Endothelial cell of umbilical vein (primary cell): Measurements from ENCODE around the gene UBE2E1. TPM values are rescaled to one million over a fixed set of nuclear protein-coding genes. Genes with fewer than 3 reads are reported as not detected.

Experiments used
- BruUV-seq: library from RNA; stranded (reverse); fragments of 400-500 nt; replicated peaks from 2 replicates; lab custom pipeline; 2021; lab: Mats Ljungman, UMichigan
- CTCF ChIA-PET: fragments of 300-600, 350-600 bp; sonication (Branson Sonifier 250); formaldehyde crosslinking; loops from one replicate; lab custom pipeline; 2021; ENCODE audit warnings: antibody characterized with exemption, inconsistent platforms; lab: Charles Lee
- POLR2A ChIA-PET: fragments of 300-600, 350-600 bp; sonication (Branson Sonifier 250); formaldehyde crosslinking; loops from one replicate; lab custom pipeline; 2021; ENCODE audit warnings: antibody characterized with exemption, inconsistent platforms; lab: Charles Lee
- DNase-seq: peaks from one replicate; pipeline ENCODE4 v3.0.0-alpha.2; 2011; ENCODE audit warnings: low read depth, low spot score
- FAIRE-seq: peaks from 2 replicates; lab custom pipeline; 2011; peaks lifted over from hg19 to GRCh38; lab: Jason Lieb, UNC
- H2AFZ ChIP-seq: 2 replicates; pipeline ENCODE4 v1.6.0; 2012; ENCODE audit warnings: low read depth, low read length, control low read depth, inconsistent platforms
- H3K27ac ChIP-seq: 2 replicates; pipeline ENCODE4 v1.5.1; 2011; ENCODE audit warnings: low read depth, mild to moderate bottlenecking, control low read depth, low read length, moderate library complexity; ENCODE audit not compliant: insufficient read depth
- H3K27me3 ChIP-seq, 2 experiments: 2 replicates each; pipeline versions ENCODE4 v1.6.0 to v1.6.1; 2011; ENCODE audit warnings: low read length in 2 of 2, mixed read lengths in 1 of 2; ENCODE audit not compliant: control insufficient read depth in 2 of 2, insufficient read depth in 2 of 2
- H3K36me3 ChIP-seq, 2 experiments: 2 replicates in 1 of 2; 3 replicates in 1 of 2; pipeline ENCODE4 v1.5.1; 2011; ENCODE audit warnings: low read length in 2 of 2, mild to moderate bottlenecking in 1 of 2, moderate library complexity in 1 of 2; ENCODE audit not compliant: control insufficient read depth in 2 of 2, insufficient read depth in 2 of 2; ENCODE audit errors: extremely low read depth in 1 of 2
- H3K4me1 ChIP-seq: 3 replicates; pipeline ENCODE4 v1.5.1; 2011; ENCODE audit warnings: mild to moderate bottlenecking, low read length; ENCODE audit not compliant: control insufficient read depth, insufficient read depth; ENCODE audit errors: extremely low read depth
- H3K4me2 ChIP-seq: 2 replicates; pipeline ENCODE4 v1.6.1; 2011; ENCODE audit warnings: low read length, control low read depth, mixed read lengths; ENCODE audit not compliant: insufficient read depth
- H3K4me3 ChIP-seq, 3 experiments: fragments of 200-600 bp in 1 of 3; sonication (generic), shearing (Covaris generic) in 1 of 3; replicated peaks in 1 of 3; 2 replicates each; pipeline ENCODE4 v1.5.1; 2011 to 2016; ENCODE audit warnings: control low read depth in 3 of 3, low read length in 3 of 3, mild to moderate bottlenecking in 2 of 3, inconsistent platforms in 1 of 3, low read depth in 1 of 3, moderate library complexity in 1 of 3; ENCODE audit not compliant: insufficient read depth in 1 of 3
- H3K79me2 ChIP-seq: 2 replicates; pipeline ENCODE4 v1.6.0; 2012; ENCODE audit warnings: low read length, inconsistent platforms; ENCODE audit not compliant: control insufficient read depth, insufficient read depth
- H3K9ac ChIP-seq: replicated peaks from 2 replicates; pipeline ENCODE3; 2011; ENCODE audit warnings: low read length, control low read depth; ENCODE audit not compliant: insufficient read depth; ENCODE audit errors: extremely low read depth
- H3K9me1 ChIP-seq: replicated peaks from 3 replicates; pipeline ENCODE4 v1.6.0; 2011; ENCODE audit warnings: mild to moderate bottlenecking, low read length; ENCODE audit not compliant: control insufficient read depth, insufficient read depth; ENCODE audit errors: extremely low read depth
- H3K9me3 ChIP-seq: replicated peaks from 2 replicates; pipeline ENCODE4 v1.5.1; 2012; ENCODE audit warnings: low read length, inconsistent platforms; ENCODE audit not compliant: control insufficient read depth, insufficient read depth
- H4K20me1 ChIP-seq: replicated peaks from 2 replicates; pipeline ENCODE3; 2011; ENCODE audit warnings: mild to moderate bottlenecking, low read length; ENCODE audit not compliant: control insufficient read depth, insufficient read depth; ENCODE audit errors: extremely low read depth
- CTCF ChIP-seq, 2 donors: IDR thresholded peaks; 1 replicate in 1 of 2; 2 replicates in 1 of 2; pipeline ENCODE4 v1.5.1; 2011; ENCODE audit warnings: low read length in 2 of 2, mild to moderate bottlenecking in 2 of 2, moderate library complexity in 2 of 2, control low read depth in 1 of 2, inconsistent platforms in 1 of 2, low read depth in 1 of 2; ENCODE audit not compliant: insufficient read depth in 1 of 2; ENCODE audit errors: extremely low read depth in 1 of 2
- EZH2 ChIP-seq: IDR thresholded peaks from 2 replicates; pipeline ENCODE4 v1.6.1; 2012; ENCODE audit warnings: borderline replicate concordance, low read depth, mild to moderate bottlenecking, moderate library complexity, low read length, inconsistent platforms; ENCODE audit not compliant: severe bottlenecking
- FOS ChIP-seq: IDR thresholded peaks from 2 replicates; pipeline ENCODE4 v1.6.1; 2011; ENCODE audit warnings: mild to moderate bottlenecking, low read length, moderate library complexity, borderline replicate concordance; ENCODE audit not compliant: insufficient read depth
- JUN ChIP-seq: IDR thresholded peaks from 2 replicates; pipeline ENCODE4 v1.6.1; 2011; ENCODE audit warnings: borderline replicate concordance, low read depth; ENCODE audit not compliant: insufficient read length, insufficient read depth
- POLR2A ChIP-seq: IDR thresholded peaks from 2 replicates; pipeline ENCODE4 v1.6.1; 2012; ENCODE audit warnings: low read depth, mild to moderate bottlenecking, control low read depth, low read length
- dilution Hi-C: fragments of 300-500 bp; cut with MboI; formaldehyde crosslinking; loops from one replicate; pipeline ENCODE4 v1.15.0; 2019; ENCODE audit warnings: low sequenced_read_pairs; ENCODE audit not compliant: extremely low pct_ligation_motif_present
- intact Hi-C: fragments of 100-400 bp; cut with micrococcal nuclease; formaldehyde crosslinking; loops from one replicate; pipeline ENCODE4 v1.10.0; 2022
- polyA plus RNA-seq, 4 experiments: library from polyadenylated mRNA; depleted of rRNA in 3 of 4; stranded (reverse) in 3 of 4; unstranded in 1 of 4; fragments of >200 nt; gene quantifications; 2 replicates each; pipeline versions ENCODE4 v1.2.1 to v1.2.3, GENCODE V29; 2011 to 2012; ENCODE audit warnings: missing spikeins in 1 of 4
- total RNA-seq: library from RNA; stranded (reverse); gene quantifications from 2 replicates; pipeline ENCODE4 v1.2.3, GENCODE V29; 2021

UBE2E1 gene
- total and polyA plus RNA-seq, 2 donors (not counting 3 experiments of a cell fraction or from before 2014, with no cell fraction given): 72.7 to 114 TPM

GRCh38 chr3:23886311-23886710 lies 80.6 kb downstream of the UBE2E1 start:
- H2AFZ ChIP-seq: no peak overlapping the region
- POLR2A ChIA-PET: no interaction called here
- CTCF ChIA-PET: interaction anchor here (1.5 kb wide), 1 partner anchor 52 kb away, joined by 7 read pairs; no protein-coding TSS in a partner anchor
- peaks cover under 1% of the 10 kb centered on the region for H3K4me1 ChIP-seq
- intact Hi-C loops: no loop called here
- peaks cover 7% of the 10 kb centered on the region for H4K20me1 ChIP-seq
- dilution Hi-C loops: no loop called here
- H3K9me1 ChIP-seq: no peaks in the 10 kb centered on the region
- H3K36me3 ChIP-seq: peaks cover 2 to 4% of the 10 kb centered on the region in 2 experiments
- H3K79me2 ChIP-seq: peaks cover 9% of the 10 kb centered on the region
- no peak for DNase-seq
- H3K9me3 ChIP-seq: no peaks in the 10 kb centered on the region
- FAIRE-seq: no peak
- no peaks in the 10 kb centered on the region for H3K27me3 ChIP-seq
- no TSS peak for BruUV-seq
- no peak overlapping the region for H3K4me3 ChIP-seq
- no peak overlapping the region for H3K27ac ChIP-seq
- H3K4me2 ChIP-seq: no peak overlapping the region
- TF ChIP-seq EZH2 (no peak), CTCF (IDR thresholded peaks at IDR 0.05; ENCODE audit: extremely low read depth in 1 of 2, insufficient read depth in 1 of 2, low read depth in 1 of 2, low read length in 2 of 2) (no peak), FOS (no peak), JUN (no peak), POLR2A (no peak)
- no peak overlapping the region for H3K9ac ChIP-seq
